K562 (cell line): ENCODE measurements around the gene DNAJB7. TPM values are rescaled to one million over a fixed set of nuclear protein-coding genes. Genes with fewer than 3 reads are reported as not detected.

Experiments used
- ATAC-seq: fragments of 200-7000 bp; cut with Tn5 transposase; 3 replicates; pipeline ENCODE4 v1.9.1; 2020; ENCODE audit warnings: moderate library complexity
- BruUV-seq: library from RNA; stranded (reverse); fragments of 400-500 nt; replicated peaks from 2 replicates; lab custom pipeline; 2021; lab: Mats Ljungman, UMichigan
- CTCF ChIA-PET: fragments of 300-600 bp; formaldehyde crosslinking; extraction: SDS; loops from one replicate; lab custom pipeline; 2021; ENCODE audit warnings: low intra/inter-chr PET ratio; lab: Yijun Ruan, JAX
- POLR2A ChIA-PET: fragments of 300-600, 350-650 bp; sonication (Branson Sonifier 250); formaldehyde crosslinking; extraction: SDS; loops from one replicate; lab custom pipeline; 2021; ENCODE audit warnings: antibody characterized with exemption, inconsistent platforms; lab: Yijun Ruan, JAX
- DNase-seq, 4 experiments: peaks; one replicate each; pipeline versions ENCODE4 v3.0.0 to v3.0.0-alpha.2; 2011 to 2018; ENCODE audit warnings: low spot score in 3 of 4, mixed read lengths in 3 of 4; ENCODE audit errors: extremely low read depth in 1 of 4
- FAIRE-seq: peaks from 2 replicates; lab custom pipeline; 2011; peaks lifted over from hg19 to GRCh38; lab: Jason Lieb, UNC
- H2AFZ ChIP-seq: 2 replicates; pipeline ENCODE4 v1.6.0; 2011; ENCODE audit warnings: low read depth, low read length, control low read depth, inconsistent platforms
- H3K27ac ChIP-seq: fragments of 200-600 bp; 3 replicates; pipeline ENCODE4 v1.8.0; 2011; ENCODE audit warnings: low read depth, mild to moderate bottlenecking, control low read depth, inconsistent platforms, low read length, moderate library complexity, mixed read lengths; ENCODE audit errors: extremely low read depth
- H3K27me3 ChIP-seq, 2 experiments: fragments of 300-600 bp in 1 of 2; 2 replicates in 1 of 2; 3 replicates in 1 of 2; pipeline versions ENCODE4 v1.6.0 to v1.8.0; 2011; ENCODE audit warnings: inconsistent platforms in 2 of 2, low read length in 2 of 2, mild to moderate bottlenecking in 1 of 2, mixed read lengths in 1 of 2, moderate library complexity in 1 of 2; ENCODE audit not compliant: control insufficient read depth in 2 of 2, insufficient read depth in 2 of 2
- H3K36me3 ChIP-seq: fragments of 300-600 bp; 3 replicates; pipeline ENCODE4 v1.8.0; 2011; ENCODE audit warnings: mild to moderate bottlenecking, low read length, inconsistent platforms; ENCODE audit not compliant: control insufficient read depth, insufficient read depth
- H3K4me1 ChIP-seq, 2 experiments: fragments of 200-600 bp in 1 of 2; replicated peaks in 1 of 2; 2 replicates in 1 of 2; 3 replicates in 1 of 2; pipeline versions ENCODE4 v1.5.1 to v1.8.0; 2011; ENCODE audit warnings: inconsistent platforms in 2 of 2, low read length in 2 of 2, mild to moderate bottlenecking in 1 of 2, mixed read lengths in 1 of 2, moderate library complexity in 1 of 2; ENCODE audit not compliant: control insufficient read depth in 2 of 2, insufficient read depth in 2 of 2
- H3K4me2 ChIP-seq: 2 replicates; pipeline ENCODE4 v1.6.1; 2011; ENCODE audit warnings: low read length, control low read depth, inconsistent platforms, mixed read lengths; ENCODE audit not compliant: insufficient read depth
- H3K4me3 ChIP-seq: fragments of 200-600 bp; sonication (generic), shearing (Covaris generic); 2 replicates; pipeline ENCODE4 v1.5.1; 2016; ENCODE audit warnings: control low read depth, inconsistent platforms
- H3K79me2 ChIP-seq: fragments of 200-600 bp; 3 replicates; pipeline ENCODE4 v1.8.0; 2011; ENCODE audit warnings: low read length, inconsistent platforms; ENCODE audit not compliant: control insufficient read depth, insufficient read depth
- H3K9ac ChIP-seq, 2 experiments: 2 replicates each; pipeline versions ENCODE4 v1.6.0 to v1.6.1; 2011; ENCODE audit warnings: low read depth in 2 of 2, low read length in 2 of 2, control low read depth in 1 of 2, inconsistent platforms in 1 of 2, mild to moderate bottlenecking in 1 of 2, mixed read lengths in 1 of 2; ENCODE audit not compliant: insufficient read depth in 1 of 2
- H3K9me1 ChIP-seq: one replicate; pipeline ENCODE4 v1.6.0; 2011; ENCODE audit warnings: inconsistent platforms, mild to moderate bottlenecking, low read length, moderate library complexity; ENCODE audit not compliant: control insufficient read depth, insufficient read depth
- H3K9me3 ChIP-seq: replicated peaks from 2 replicates; pipeline ENCODE4 v1.5.1; 2011; ENCODE audit warnings: low read depth, low read length, inconsistent platforms; ENCODE audit not compliant: control insufficient read depth, insufficient read depth
- H4K20me1 ChIP-seq: replicated peaks from 2 replicates; pipeline ENCODE4 v1.6.1; 2011; ENCODE audit warnings: low read length, inconsistent platforms, mixed read lengths; ENCODE audit not compliant: control insufficient read depth, insufficient read depth
- BRD4 ChIP-seq: fragments of 200-600 bp; sonication (generic); IDR thresholded peaks from 2 replicates; pipeline ENCODE4 v1.6.1; 2017; ENCODE audit warnings: inconsistent platforms
- HMGN3 ChIP-seq: IDR thresholded peaks from 2 replicates; pipeline ENCODE4 v1.6.1; 2011; ENCODE audit warnings: borderline replicate concordance, low read depth, mild to moderate bottlenecking, mixed read lengths, low read length; ENCODE audit not compliant: insufficient read length; ENCODE audit errors: extremely low read depth
- MAZ ChIP-seq, 2 experiments: fragments of 450-650 bp in 1 of 2; sonication (generic) in 1 of 2; formaldehyde crosslinking; IDR thresholded peaks in 1 of 2; conservative IDR thresholded peaks in 1 of 2; 2 replicates each; pipeline versions ENCODE4 v1.4.0 to v1.5.0; 2020; ENCODE audit warnings: mild to moderate bottlenecking in 1 of 2, missing genetic modification reagents in 1 of 2
- POLR3A ChIP-seq: IDR thresholded peaks from 2 replicates; pipeline ENCODE4 v1.6.1; 2011; ENCODE audit warnings: borderline replicate concordance, mild to moderate bottlenecking, moderate library complexity; ENCODE audit not compliant: insufficient read length, insufficient read depth; ENCODE audit errors: extremely low read depth
- ZC3H4 ChIP-seq: sonication (generic); formaldehyde crosslinking; IDR thresholded peaks from 2 replicates; pipeline ENCODE4 v1.9.0; 2021; ENCODE audit warnings: missing genetic modification reagents, borderline replicate concordance
- ZNF431 ChIP-seq: sonication (generic); formaldehyde crosslinking; IDR thresholded peaks from 2 replicates; pipeline ENCODE4 v1.8.0; 2022; ENCODE audit warnings: mild to moderate bottlenecking, missing genetic modification reagents
- WGBS: fragments of 100-300 bp; shearing (Covaris generic); methylation state at CpG from one replicate; pipeline ENCODE4 v1.1.6; 2016; ENCODE audit warnings: low coverage, mixed read lengths; ENCODE audit not compliant: insufficient coverage; ENCODE audit errors: missing lambda C conversion rate; 5-methylcytosine and 5-hydroxymethylcytosine counted together
- in situ Hi-C: fragments of 300-500 bp; cut with MboI; formaldehyde crosslinking; loops from 4 replicates; pipeline ENCODE4 v1.15.0; 2018; ENCODE audit warnings: inconsistent platforms, mixed read lengths
- intact Hi-C: fragments of 100-400 bp; cut with micrococcal nuclease; formaldehyde crosslinking; loops from 2 replicates; pipeline ENCODE4 v1.14.2; 2022
- polyA plus RNA-seq, 8 experiments: library from polyadenylated mRNA; depleted of rRNA in 4 of 8; stranded (reverse) in 5 of 8; unstranded in 3 of 8; fragments of >200 nt; fragmentation: Nextera tagmentation in 2 of 8; fragmentation: Illumina TruSeq in 1 of 8; extraction: Ambion mirVana in 2 of 8; extraction: Trizol in 1 of 8; gene quantifications; 2 replicates each; pipeline versions ENCODE4 v1.2.1 to v1.2.3, GENCODE V29; 2011 to 2014; ENCODE audit warnings: inconsistent platforms in 1 of 8, missing spikeins in 1 of 8
- total RNA-seq, 7 experiments: library from RNA; depleted of rRNA in 6 of 7; stranded (reverse); fragments of >200 nt in 6 of 7; fragmentation: Illumina TruSeq in 2 of 7; extraction: Trizol in 2 of 7; gene quantifications; 2 replicates each; pipeline versions ENCODE4 v1.2.1 to v1.2.3, GENCODE V29; 2011 to 2021; ENCODE audit warnings: low replicate concordance in 1 of 7
- TF ChIP-seq, protein P1 (sequence below): IDR thresholded peaks from 2 replicates; pipeline ENCODE4 v1.6.1; 2012; ENCODE audit warnings: low read depth, low read length, improper control_type of control experiment, borderline replicate concordance
- TF ChIP-seq, protein P2 (sequence below), 2 experiments: IDR thresholded peaks; 2 replicates each; pipeline ENCODE4 v1.6.1; 2011; ENCODE audit warnings: borderline replicate concordance in 1 of 2, control low read depth in 1 of 2, low read depth in 1 of 2, low read length in 1 of 2, mild to moderate bottlenecking in 1 of 2, mixed read lengths in 1 of 2, moderate library complexity in 1 of 2; ENCODE audit not compliant: insufficient read depth in 1 of 2, insufficient read length in 1 of 2, poor library complexity in 1 of 2, severe bottlenecking in 1 of 2; ENCODE audit errors: extremely low read depth in 1 of 2
- TF ChIP-seq, protein P3 (sequence below), 3 experiments: fragments of 200-800 bp in 1 of 3; sonication (Bioruptor generic) in 1 of 3; sonication (generic) in 1 of 3; formaldehyde crosslinking in 1 of 3; IDR thresholded peaks; 2 replicates each; pipeline versions ENCODE4 v1.6.1 to v1.8.0; 2016 to 2022; ENCODE audit warnings: mild to moderate bottlenecking in 2 of 3, missing compliant biosample characterization in 2 of 3, missing genetic modification characterization in 2 of 3, missing genetic modification reagents in 1 of 3

Gene DNAJB7
- total and polyA plus RNA-seq, 9 of the 15 experiments (the other 6 are each of a cell fraction or from before 2014, with no cell fraction given) = 0.13 to 0.21 TPM; not detected in 7

DNA sequence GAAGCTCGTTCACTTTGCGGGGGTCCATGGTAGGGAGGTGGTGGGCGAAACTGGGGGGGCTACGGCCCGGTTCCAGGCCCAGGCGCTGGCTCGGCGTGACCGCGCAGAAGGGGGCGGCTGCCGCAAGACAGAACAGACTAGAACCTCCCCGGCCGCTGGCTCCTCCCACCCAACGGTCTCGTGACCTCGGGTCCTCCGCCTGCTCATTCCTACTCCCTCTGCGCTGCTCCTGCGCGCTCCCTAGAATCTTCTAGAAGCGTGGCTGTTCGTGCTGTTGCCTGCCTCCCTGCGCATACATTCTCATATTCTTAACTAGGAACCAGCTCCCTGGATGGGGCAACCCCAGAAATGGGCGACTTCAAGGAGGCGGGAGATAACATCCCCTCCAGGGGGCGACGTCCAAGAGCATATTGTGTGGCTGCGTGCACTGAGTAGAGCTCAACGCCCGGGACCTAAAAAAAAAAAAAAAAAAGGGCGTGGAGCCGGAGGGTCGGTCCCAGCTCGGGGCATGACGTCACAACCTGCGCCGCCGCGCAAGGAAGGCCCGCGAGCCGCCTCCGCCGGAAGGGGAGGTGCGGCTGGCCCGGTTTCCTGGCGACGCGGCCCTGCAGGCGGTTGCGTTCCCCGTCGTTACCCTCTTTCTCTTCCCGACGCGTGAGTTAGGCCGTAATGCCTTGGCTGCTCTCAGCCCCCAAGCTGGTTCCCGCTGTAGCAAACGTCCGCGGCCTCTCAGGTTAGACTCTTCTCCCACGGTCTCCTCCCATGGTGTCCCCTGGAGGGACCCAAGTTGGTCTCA, 5.2 kb downstream of the DNAJB7 start, which contains the start of the genes ST13 and XPNPEP3 (continued):
- peak; percentile 50; the same call in 1 of the 2 replicates for TF ChIP-seq ZNF431 (CRISPR knock-in tag)

DNA sequence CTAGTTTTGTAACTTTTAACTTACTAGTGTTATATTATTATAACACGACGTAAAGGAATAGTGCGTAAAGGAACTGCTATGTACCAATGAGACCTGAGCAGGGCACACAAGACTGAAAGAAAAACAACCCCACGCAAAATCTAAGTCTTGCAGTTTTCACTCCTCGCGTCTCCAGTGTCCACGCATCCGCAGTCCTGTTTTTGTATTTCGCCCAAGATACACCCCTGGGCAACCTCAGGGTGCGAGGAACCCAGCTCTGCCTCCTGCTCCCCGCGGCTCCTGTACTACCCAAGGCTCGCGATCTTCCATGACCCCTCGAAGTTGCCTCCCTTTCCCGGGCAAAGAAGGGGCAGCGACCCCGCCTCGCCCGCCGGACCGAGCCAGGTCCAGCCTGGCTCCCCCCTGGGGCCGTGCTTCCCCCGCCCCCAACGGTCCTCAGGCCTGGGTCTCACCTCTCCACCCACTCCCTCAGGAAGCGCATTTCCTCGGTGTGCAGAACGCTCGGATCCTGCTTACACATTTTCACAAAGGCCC, 5.9 kb downstream of the DNAJB7 start:
- H3K9me3 ChIP-seq = no peaks in the 10 kb centered on the region
- in situ Hi-C loops = no loop called here
- DNase-seq (peak; percentile 16 to 60 (median 48)), FAIRE-seq (no peak), ATAC-seq (peak; percentile 65)
- peaks cover 37% of the 10 kb centered on the region for H3K36me3 ChIP-seq
- H3K9me1 ChIP-seq = no peaks in the 10 kb centered on the region
- peak overlapping the region; percentile 88 for H3K4me3 ChIP-seq
- POLR2A ChIA-PET = interaction anchor here (0.7 to 2.8 kb wide), 3 partner anchors 11 to 659 kb away, joined by 3 to 11 read pairs (median 8); no protein-coding TSS in a partner anchor
- no peaks in the 10 kb centered on the region; the same call in 1 of the 2 replicates for H4K20me1 ChIP-seq
- no peaks in the 10 kb centered on the region for H3K27me3 ChIP-seq
- CTCF ChIA-PET = no interaction called here
- intact Hi-C loops = loop anchor here (5.0 kb wide), 1 partner anchor 39 kb away; the partner anchor contains the start of gene SLC25A17
- 0% methylated on average over 24 of the region's 29 CpGs for WGBS
- H3K4me1 ChIP-seq = peaks cover 7 to 10% of the 10 kb centered on the region in 2 experiments; a peak in 3 of 5 replicates
- H3K4me2 ChIP-seq = peak overlapping the region; percentile 88
- peak overlapping the region; percentile 95 for H3K27ac ChIP-seq
- H2AFZ ChIP-seq = peak overlapping the region; percentile 77
- H3K79me2 ChIP-seq = peaks cover 95% of the 10 kb centered on the region
- H3K9ac ChIP-seq = peak overlapping the region; percentile 91 to 94
- BruUV-seq = no TSS peak
- TF ChIP-seq POLR3A = no peak
- TF ChIP-seq, protein P1, sequence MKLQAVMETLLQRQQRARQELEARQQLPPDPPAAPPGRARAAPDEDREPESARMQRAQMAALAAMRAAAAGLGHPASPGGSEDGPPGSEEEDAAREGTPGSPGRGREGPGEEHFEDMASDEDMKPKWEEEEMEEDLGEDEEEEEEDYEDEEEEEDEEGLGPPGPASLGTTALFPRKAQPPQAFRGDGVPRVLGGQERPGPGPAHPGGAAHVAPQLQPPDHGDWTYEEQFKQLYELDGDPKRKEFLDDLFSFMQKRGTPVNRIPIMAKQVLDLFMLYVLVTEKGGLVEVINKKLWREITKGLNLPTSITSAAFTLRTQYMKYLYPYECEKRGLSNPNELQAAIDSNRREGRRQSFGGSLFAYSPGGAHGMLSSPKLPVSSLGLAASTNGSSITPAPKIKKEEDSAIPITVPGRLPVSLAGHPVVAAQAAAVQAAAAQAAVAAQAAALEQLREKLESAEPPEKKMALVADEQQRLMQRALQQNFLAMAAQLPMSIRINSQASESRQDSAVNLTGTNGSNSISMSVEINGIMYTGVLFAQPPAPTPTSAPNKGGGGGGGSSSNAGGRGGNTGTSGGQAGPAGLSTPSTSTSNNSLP = no peak
- TF ChIP-seq, protein P2, sequence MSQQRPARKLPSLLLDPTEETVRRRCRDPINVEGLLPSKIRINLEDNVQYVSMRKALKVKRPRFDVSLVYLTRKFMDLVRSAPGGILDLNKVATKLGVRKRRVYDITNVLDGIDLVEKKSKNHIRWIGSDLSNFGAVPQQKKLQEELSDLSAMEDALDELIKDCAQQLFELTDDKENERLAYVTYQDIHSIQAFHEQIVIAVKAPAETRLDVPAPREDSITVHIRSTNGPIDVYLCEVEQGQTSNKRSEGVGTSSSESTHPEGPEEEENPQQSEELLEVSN (IDR thresholded peaks at IDR 0.05; ENCODE audit: borderline replicate concordance in 1 of 2, extremely low read depth in 1 of 2, insufficient read depth in 1 of 2, insufficient read length in 1 of 2, low read depth in 1 of 2, low read length in 1 of 2, poor library complexity in 1 of 2, severe bottlenecking in 1 of 2) = peak in 1 of 2 experiments; percentile 14
- TF ChIP-seq MAZ (CRISPR knock-in tag; conservative IDR thresholded peaks at IDR 0.05 in 1 of 2, IDR thresholded peaks at IDR 0.05 in 1 of 2) = 0 out of 4 replicates have a peak, but pooled peaks of 1 of the 2 experiments have one; percentile 40
- peak; percentile 81; the same call in 1 of the 2 replicates for TF ChIP-seq ZC3H4 (CRISPR knock-in tag)
- TF ChIP-seq, protein P3, sequence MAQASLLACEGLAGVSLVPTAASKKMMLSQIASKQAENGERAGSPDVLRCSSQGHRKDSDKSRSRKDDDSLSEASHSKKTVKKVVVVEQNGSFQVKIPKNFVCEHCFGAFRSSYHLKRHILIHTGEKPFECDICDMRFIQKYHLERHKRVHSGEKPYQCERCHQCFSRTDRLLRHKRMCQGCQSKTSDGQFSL (CRISPR knock-in tag; IDR thresholded peaks at IDR 0.05) = peak; percentile 81
- TF ChIP-seq, protein P3 (tag; IDR thresholded peaks at IDR 0.05) = no peak
- 0 out of 2 replicates have a peak, but pooled peaks have one; percentile 15 for TF ChIP-seq BRD4
- TF ChIP-seq HMGN3 = peak; percentile 16
